DOHH2 (cell line): ENCODE data around the gene VDAC2.

Experiments
- H3F3A ChIP-seq: fragments of 200-600 bp; sonication (generic), shearing (Covaris generic); 2 replicates; pipeline ENCODE4 v1.6.0; 2016; ENCODE audit warnings: antibody characterized with exemption, mild to moderate bottlenecking; ENCODE audit not compliant: control insufficient read depth, insufficient read depth
- H3K27ac ChIP-seq: fragments of 200-600 bp; sonication (generic); 2 replicates; pipeline ENCODE4 v1.5.1; 2014; ENCODE audit warnings: low read depth, mild to moderate bottlenecking, low read length, moderate library complexity
- H3K27me3 ChIP-seq: fragments of 200-600 bp; sonication (generic); 2 replicates; pipeline ENCODE4 v1.6.1; 2014; ENCODE audit warnings: mild to moderate bottlenecking, low read length, mixed read lengths; ENCODE audit not compliant: control insufficient read depth
- H3K36me3 ChIP-seq: fragments of 200-600 bp; sonication (generic); 2 replicates; pipeline ENCODE4 v1.6.1; 2014; ENCODE audit warnings: mild to moderate bottlenecking, low read length, moderate library complexity, mixed read lengths; ENCODE audit not compliant: control insufficient read depth
- H3K4me1 ChIP-seq: fragments of 200-600 bp; sonication (generic); 2 replicates; pipeline ENCODE4 v1.6.1; 2014; ENCODE audit warnings: mild to moderate bottlenecking, low read length, mixed read lengths; ENCODE audit not compliant: control insufficient read depth
- H3K4me2 ChIP-seq: fragments of 200-600 bp; sonication (generic); 2 replicates; pipeline ENCODE4 v1.6.0; 2014; ENCODE audit warnings: mild to moderate bottlenecking, low read length, moderate library complexity
- H3K4me3 ChIP-seq: fragments of 200-600 bp; sonication (generic); 2 replicates; pipeline ENCODE4 v1.5.1; 2014; ENCODE audit warnings: mild to moderate bottlenecking, low read length, mixed read lengths
- H3K79me2 ChIP-seq: fragments of 200-600 bp; sonication (generic); 2 replicates; pipeline ENCODE4 v1.6.1; 2014; ENCODE audit warnings: mild to moderate bottlenecking, low read length, mixed read lengths; ENCODE audit not compliant: control insufficient read depth
- H3K9me2 ChIP-seq: fragments of 200-600 bp; sonication (generic); replicated peaks from 2 replicates; pipeline ENCODE4 v1.6.1; 2014; ENCODE audit warnings: mild to moderate bottlenecking, low read length, mixed read lengths; ENCODE audit not compliant: control insufficient read depth
- H3K9me3 ChIP-seq: fragments of 200-600 bp; sonication (generic); 2 replicates; pipeline ENCODE4 v1.6.1; 2014; ENCODE audit warnings: antibody characterized with exemption, low read length, mixed read lengths; ENCODE audit not compliant: control insufficient read depth, insufficient read depth
- H4K20me1 ChIP-seq: fragments of 200-600 bp; sonication (generic); 2 replicates; pipeline ENCODE4 v1.6.0; 2014; ENCODE audit warnings: low read depth, mild to moderate bottlenecking, antibody characterized with exemption, low read length, moderate library complexity; ENCODE audit not compliant: control insufficient read depth, insufficient read depth
- CTCF ChIP-seq: fragments of 200-600 bp; sonication (generic); IDR thresholded peaks from one replicate; pipeline ENCODE4 v1.5.1; 2014; ENCODE audit warnings: antibody characterized with exemption, mild to moderate bottlenecking, low read depth, low read length; ENCODE audit not compliant: poor library complexity, severe bottlenecking
- EZH2phosphoT487 ChIP-seq: fragments of 200-600 bp; sonication (generic); IDR thresholded peaks from 2 replicates; pipeline ENCODE4 v1.6.1; 2017; ENCODE audit warnings: borderline replicate concordance, mild to moderate bottlenecking, antibody characterized with exemption, low read length, moderate library complexity, mixed read lengths

The VDAC2 gene

GRCh38 chr10:75168275-75168674 lies 42.3 kb upstream of the VDAC2 start:
- H3K9me2 ChIP-seq = no peaks in the 10 kb centered on the region
- H3K27ac ChIP-seq = no peak overlapping the region
- H4K20me1 ChIP-seq = no peaks in the 10 kb centered on the region
- H3K4me3 ChIP-seq = no peak overlapping the region
- peaks cover 16% of the 10 kb centered on the region for H3K36me3 ChIP-seq
- no peak overlapping the region for H3K4me2 ChIP-seq
- no peaks in the 10 kb centered on the region for H3K9me3 ChIP-seq
- no peaks in the 10 kb centered on the region for H3K79me2 ChIP-seq
- no peaks in the 10 kb centered on the region for H3F3A ChIP-seq
- no peak for TF ChIP-seq CTCF
- TF ChIP-seq EZH2phosphoT487 = no peak
- H3K4me1 ChIP-seq = peaks cover 7% of the 10 kb centered on the region
- no peaks in the 10 kb centered on the region for H3K27me3 ChIP-seq

- Histone ChIP-seq H3K36me3 (peaks cover 21% of the 10 kb centered on the region), H3K4me1 (peaks cover 7% of the 10 kb centered on the region), H4K20me1 (no peaks in the 10 kb centered on the region)
These were observed 40.4 kb upstream of the VDAC2 start for GRCh38 chr10:75170215-75170614.

GRCh38 chr10:75175046-75175445 lies 35.5 kb upstream of the VDAC2 start:
- Histone ChIP-seq H3K9me3 (no peaks in the 10 kb centered on the region), H3K4me3 (no peak overlapping the region), H3K36me3 (peaks cover 27% of the 10 kb centered on the region), H3K79me2 (no peaks in the 10 kb centered on the region), H3K4me1 (no peaks in the 10 kb centered on the region), H4K20me1 (no peaks in the 10 kb centered on the region), H3K27me3 (no peaks in the 10 kb centered on the region), H3K27ac (no peak overlapping the region), H3K4me2 (no peak overlapping the region), H3K9me2 (no peaks in the 10 kb centered on the region), H3F3A (no peaks in the 10 kb centered on the region)
- TF ChIP-seq EZH2phosphoT487 (no peak), CTCF (no peak)

More at GRCh38 chr10:75170215-75170614, 40.4 kb upstream of the VDAC2 start:
- Histone ChIP-seq H3K9me3 (no peaks in the 10 kb centered on the region), H3K4me2 (no peak overlapping the region), H3F3A (no peaks in the 10 kb centered on the region), H3K27ac (no peak overlapping the region), H3K4me3 (no peak overlapping the region), H3K79me2 (no peaks in the 10 kb centered on the region), H3K27me3 (no peaks in the 10 kb centered on the region), H3K9me2 (no peaks in the 10 kb centered on the region)
- TF ChIP-seq EZH2phosphoT487 (no peak), CTCF (no peak)

GRCh38 chr10:75176046-75176445 lies 34.5 kb upstream of the VDAC2 start:
- Histone ChIP-seq H3K79me2 (no peaks in the 10 kb centered on the region), H3K36me3 (peaks cover 25% of the 10 kb centered on the region), H3K4me2 (no peak overlapping the region), H4K20me1 (no peaks in the 10 kb centered on the region), H3K4me1 (no peaks in the 10 kb centered on the region), H3K9me2 (no peaks in the 10 kb centered on the region), H3K27me3 (no peaks in the 10 kb centered on the region), H3K9me3 (no peaks in the 10 kb centered on the region), H3K4me3 (no peak overlapping the region), H3K27ac (no peak overlapping the region), H3F3A (no peaks in the 10 kb centered on the region)
- no peak for TF ChIP-seq CTCF
- TF ChIP-seq EZH2phosphoT487 = no peak
